H9 (cell line): Measurements from ENCODE around the gene KRTAP10-8. TPM values are rescaled to one million over a fixed set of nuclear protein-coding genes. Genes with fewer than 3 reads are reported as not detected.

Source experiments
- DNase-seq: peaks from one replicate; pipeline ENCODE4 v3.0.0-alpha.2; 2017
- H2AFZ ChIP-seq: one replicate; pipeline ENCODE4 v1.6.1; 2013; ENCODE audit warnings: mild to moderate bottlenecking, low read length, control low read depth, moderate library complexity
- H2AK5ac ChIP-seq: 2 replicates; pipeline ENCODE4 v1.6.1; 2013; ENCODE audit warnings: low read length, control low read depth, mixed read lengths; ENCODE audit not compliant: insufficient read length
- H2BK120ac ChIP-seq: one replicate; pipeline ENCODE4 v1.6.1; 2013; ENCODE audit warnings: low read depth, mild to moderate bottlenecking, low read length, control low read depth, inconsistent platforms; ENCODE audit not compliant: poor library complexity, severe bottlenecking
- H2BK12ac ChIP-seq: 2 replicates; pipeline ENCODE4 v1.6.1; 2013; ENCODE audit warnings: low read length, control low read depth, mixed read lengths, low read depth; ENCODE audit not compliant: insufficient read length
- H2BK15ac ChIP-seq: 2 replicates; pipeline ENCODE4 v1.6.1; 2013; ENCODE audit warnings: low read depth, low read length, control low read depth
- H2BK20ac ChIP-seq: one replicate; pipeline ENCODE4 v1.6.1; 2013; ENCODE audit warnings: low read depth, mild to moderate bottlenecking, low read length, control low read depth, inconsistent platforms; ENCODE audit not compliant: poor library complexity, severe bottlenecking
- H2BK5ac ChIP-seq: 2 replicates; pipeline ENCODE4 v1.6.1; 2013; ENCODE audit warnings: low read length, control low read depth, mixed read lengths; ENCODE audit not compliant: insufficient read length
- H3K14ac ChIP-seq: 2 replicates; pipeline ENCODE4 v1.6.1; 2013; ENCODE audit warnings: low read length, control low read depth; ENCODE audit not compliant: insufficient read depth
- H3K18ac ChIP-seq: 2 replicates; pipeline ENCODE4 v1.6.1; 2013; ENCODE audit warnings: low read depth, mild to moderate bottlenecking, mixed read lengths, low read length, control low read depth; ENCODE audit not compliant: insufficient read length
- H3K23ac ChIP-seq: 2 replicates; pipeline ENCODE4 v1.6.1; 2013; ENCODE audit warnings: low read length, control low read depth, mixed read lengths, low read depth; ENCODE audit not compliant: insufficient read length
- H3K23me2 ChIP-seq: 2 replicates; pipeline ENCODE4 v1.6.1; 2013; ENCODE audit warnings: low read depth, mild to moderate bottlenecking, mixed read lengths, low read length, control low read depth; ENCODE audit not compliant: insufficient read length, poor library complexity, severe bottlenecking
- H3K27ac ChIP-seq: 2 replicates; pipeline ENCODE4 v1.5.1; 2013; ENCODE audit warnings: low read length, control low read depth, mixed read lengths, low read depth; ENCODE audit not compliant: insufficient read length
- H3K27me3 ChIP-seq: 2 replicates; pipeline ENCODE4 v1.6.1; 2013; ENCODE audit warnings: low read length, control low read depth, inconsistent platforms; ENCODE audit not compliant: insufficient read depth
- H3K4ac ChIP-seq: 2 replicates; pipeline ENCODE4 v1.6.1; 2013; ENCODE audit warnings: low read depth, mild to moderate bottlenecking, control low read depth, inconsistent platforms, low read length, moderate library complexity
- H3K4me1 ChIP-seq: 2 replicates; pipeline ENCODE4 v1.6.1; 2013; ENCODE audit warnings: low read length, control low read depth, inconsistent platforms; ENCODE audit not compliant: insufficient read depth
- H3K4me2 ChIP-seq: 2 replicates; pipeline ENCODE4 v1.6.1; 2013; ENCODE audit warnings: low read length, control low read depth, mixed read lengths; ENCODE audit not compliant: insufficient read length, insufficient read depth
- H3K56ac ChIP-seq: 2 replicates; pipeline ENCODE4 v1.6.1; 2013; ENCODE audit warnings: low read depth, mild to moderate bottlenecking, mixed read lengths, low read length, control low read depth; ENCODE audit not compliant: insufficient read length
- H3K79me1 ChIP-seq: 2 replicates; pipeline ENCODE4 v1.6.1; 2013; ENCODE audit warnings: low read depth, mild to moderate bottlenecking, moderate library complexity, low read length, control low read depth, inconsistent platforms; ENCODE audit not compliant: insufficient read depth, poor library complexity, severe bottlenecking
- H3K79me2 ChIP-seq: 2 replicates; pipeline ENCODE4 v1.6.1; 2013; ENCODE audit warnings: low read length, control low read depth, inconsistent platforms; ENCODE audit not compliant: insufficient read depth
- H3K9ac ChIP-seq: 2 replicates; pipeline ENCODE4 v1.6.1; 2013; ENCODE audit warnings: low read length, control low read depth, mixed read lengths; ENCODE audit not compliant: insufficient read length; ENCODE audit errors: extremely low read depth
- H3K9me3 ChIP-seq: one replicate; pipeline ENCODE4 v1.6.1; 2013; ENCODE audit warnings: low read depth, low read length, inconsistent platforms; ENCODE audit not compliant: control insufficient read depth
- H3T11ph ChIP-seq: one replicate; pipeline ENCODE4 v1.6.1; 2013; ENCODE audit warnings: mild to moderate bottlenecking, low read length, control low read depth, inconsistent platforms
- H4K20me1 ChIP-seq: one replicate; pipeline ENCODE4 v1.6.1; 2013; ENCODE audit not compliant: control insufficient read depth, insufficient read length, insufficient read depth
- H4K5ac ChIP-seq: 2 replicates; pipeline ENCODE4 v1.6.1; 2013; ENCODE audit warnings: low read depth, mild to moderate bottlenecking, mixed read lengths, low read length, control low read depth; ENCODE audit not compliant: insufficient read length
- H4K8ac ChIP-seq: replicated peaks from 2 replicates; pipeline ENCODE4 v1.6.1; 2013; ENCODE audit warnings: low read length, control low read depth, mixed read lengths, low read depth; ENCODE audit not compliant: insufficient read length
- H4K91ac ChIP-seq: 2 replicates; pipeline ENCODE4 v1.6.1; 2013; ENCODE audit warnings: low read depth, mild to moderate bottlenecking, moderate library complexity, mixed read lengths, low read length, control low read depth; ENCODE audit not compliant: insufficient read length
- H3K27ac Mint-ChIP-seq, 3 experiments: 2 replicates in 2 of 3; 3 replicates in 1 of 3; pipeline ENCODE4 v1.8.0; 2020 to 2021; ENCODE audit warnings: mixed read lengths in 3 of 3, mild to moderate bottlenecking in 1 of 3, moderate library complexity in 1 of 3
- H3K27me3 Mint-ChIP-seq: 2 replicates; pipeline ENCODE4 v1.8.0; 2021; ENCODE audit warnings: low read depth, mild to moderate bottlenecking, moderate library complexity, mixed read lengths
- H3K36me3 Mint-ChIP-seq, 3 experiments: 2 replicates in 2 of 3; 3 replicates in 1 of 3; pipeline ENCODE4 v1.8.0; 2020 to 2021; ENCODE audit warnings: low read depth in 3 of 3, mixed read lengths in 3 of 3; ENCODE audit not compliant: insufficient read depth in 1 of 3
- H3K4me1 Mint-ChIP-seq, 2 experiments: 2 replicates each; pipeline ENCODE4 v1.8.0; 2020; ENCODE audit warnings: mixed read lengths in 2 of 2
- H3K4me3 Mint-ChIP-seq, 2 experiments: 2 replicates in 1 of 2; 3 replicates in 1 of 2; pipeline ENCODE4 v1.8.0; 2020 to 2021; ENCODE audit warnings: mild to moderate bottlenecking in 2 of 2, mixed read lengths in 2 of 2, moderate library complexity in 1 of 2
- H3K9me3 Mint-ChIP-seq, 2 experiments: 2 replicates in 1 of 2; 3 replicates in 1 of 2; pipeline ENCODE4 v1.8.0; 2020; ENCODE audit warnings: mild to moderate bottlenecking in 2 of 2, mixed read lengths in 2 of 2, moderate library complexity in 1 of 2
- CTCF ChIP-seq: fragments of 200-600 bp; sonication (generic); conservative IDR thresholded peaks from 3 replicates; pipeline ENCODE4 v1.8.0; 2021; ENCODE audit warnings: antibody characterized with exemption, mild to moderate bottlenecking
- WGBS: extraction: QIAGEN DNeasy Blood & Tissue Kit; methylation state at CpG from one replicate; pipeline ENCODE4 v1.1.7; 2013; ENCODE audit warnings: missing lambda C conversion rate, low lambda C conversion rate, mixed read lengths; ENCODE audit not compliant: insufficient read length; ENCODE audit errors: extremely low coverage; 5-methylcytosine and 5-hydroxymethylcytosine counted together
- total RNA-seq: library from RNA; stranded (reverse); gene quantifications from 2 replicates; pipeline ENCODE4 v1.2.1, GENCODE V29; 2021

Gene KRTAP10-8
- total RNA-seq, 1 experiment from 2014 or later: not detected

- H3K4me1 ChIP-seq: no peaks in the 10 kb centered on the region
- H2BK5ac ChIP-seq: no peak overlapping the region
- H3K9me3 ChIP-seq: no peaks in the 10 kb centered on the region
- no peaks in the 10 kb centered on the region for H3K23me2 ChIP-seq
- DNase-seq: no peak
- H3K79me1 ChIP-seq: no peaks in the 10 kb centered on the region
- no peaks in the 10 kb centered on the region for H3K79me2 ChIP-seq
- H3K27ac ChIP-seq: no peak overlapping the region
- H3K23ac ChIP-seq: no peak overlapping the region
- H3K4me1 Mint-ChIP-seq: peaks cover 5 to 15% of the 10 kb centered on the region in 2 experiments
- no CpG with 5 or more reads among the region's 21 CpGs for WGBS
- peak overlapping the region in 1 of 2 experiments; percentile 56; a peak in 2 of 5 replicates for H3K4me3 Mint-ChIP-seq
- no peak overlapping the region for H3K14ac ChIP-seq
- H3T11ph ChIP-seq: no peak overlapping the region
- H3K4me2 ChIP-seq: no peak overlapping the region
- peaks cover 33 to 35% of the 10 kb centered on the region in 2 experiments for H3K9me3 Mint-ChIP-seq
- no peak overlapping the region for H2AK5ac ChIP-seq
- H3K27ac Mint-ChIP-seq: no peak overlapping the region
- H3K9ac ChIP-seq: no peak overlapping the region
- H3K56ac ChIP-seq: no peak overlapping the region
- no peak overlapping the region for H2BK12ac ChIP-seq
- H2BK15ac ChIP-seq: no peak overlapping the region
- no peaks in the 10 kb centered on the region for H3K27me3 ChIP-seq
- H2AFZ ChIP-seq: no peak overlapping the region
- H3K4ac ChIP-seq: no peak overlapping the region
- no peak overlapping the region for H4K5ac ChIP-seq
- TF ChIP-seq CTCF: 0 out of 3 replicates have a peak, but pooled peaks have one; percentile 18
- no peak overlapping the region for H2BK20ac ChIP-seq
- peaks cover 3 to 35% (median 15%) of the 10 kb centered on the region in 3 experiments; a peak in 5 of 7 replicates for H3K36me3 Mint-ChIP-seq
- H2BK120ac ChIP-seq: no peak overlapping the region
- no peak overlapping the region for H4K91ac ChIP-seq
- H4K8ac ChIP-seq: no peak overlapping the region
- H3K27me3 Mint-ChIP-seq: peaks cover 23% of the 10 kb centered on the region
- no peaks in the 10 kb centered on the region for H4K20me1 ChIP-seq
- H3K18ac ChIP-seq: no peak overlapping the region
These were observed 37.2 kb upstream of the KRTAP10-8 start for GRCh38 chr21:44574457-44575306.
